ENCODE data around the gene PUM2. TPM values are rescaled to one million over a fixed set of nuclear protein-coding genes. Genes with fewer than 3 reads are reported as not detected.

Gene PUM2
- total and polyA plus RNA-seq, 2 of the 13 experiments (the other 11 are each of a cell fraction or from before 2014, with no cell fraction given), result 69.6 to 69.8 TPM

DNA sequence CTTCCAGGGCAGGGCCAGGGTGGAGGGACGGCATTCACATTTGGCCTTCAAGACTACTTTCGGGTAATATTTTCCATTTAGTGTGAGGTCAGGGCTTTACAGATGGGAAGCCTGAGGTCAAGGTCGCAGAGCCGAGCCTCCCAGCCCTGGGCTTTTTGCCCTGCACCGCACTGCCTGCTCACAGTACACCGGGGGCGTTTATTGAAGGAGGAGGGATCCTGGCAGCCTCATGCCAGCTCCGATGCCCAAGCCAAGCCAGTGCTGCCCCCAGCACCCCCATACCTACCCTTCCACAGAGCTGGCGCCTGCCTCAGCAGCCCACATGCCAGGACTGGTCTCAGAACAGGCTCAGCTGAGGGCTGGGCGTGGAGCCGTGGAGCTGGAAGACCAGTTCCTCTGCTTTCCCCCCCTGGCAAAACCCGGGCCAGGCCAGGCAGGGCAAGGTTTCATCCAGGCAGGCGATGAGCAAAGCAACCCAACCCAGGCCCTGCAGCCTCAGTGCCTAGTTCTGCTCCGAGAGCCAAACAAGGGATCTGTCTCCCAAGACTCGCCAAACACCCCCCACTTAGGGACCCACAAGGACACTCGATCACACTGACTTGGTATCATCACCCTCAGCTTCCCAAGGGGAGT is 137.7 kb downstream of the PUM2 start (continued):
- TF ChIP-seq, protein P1, sequence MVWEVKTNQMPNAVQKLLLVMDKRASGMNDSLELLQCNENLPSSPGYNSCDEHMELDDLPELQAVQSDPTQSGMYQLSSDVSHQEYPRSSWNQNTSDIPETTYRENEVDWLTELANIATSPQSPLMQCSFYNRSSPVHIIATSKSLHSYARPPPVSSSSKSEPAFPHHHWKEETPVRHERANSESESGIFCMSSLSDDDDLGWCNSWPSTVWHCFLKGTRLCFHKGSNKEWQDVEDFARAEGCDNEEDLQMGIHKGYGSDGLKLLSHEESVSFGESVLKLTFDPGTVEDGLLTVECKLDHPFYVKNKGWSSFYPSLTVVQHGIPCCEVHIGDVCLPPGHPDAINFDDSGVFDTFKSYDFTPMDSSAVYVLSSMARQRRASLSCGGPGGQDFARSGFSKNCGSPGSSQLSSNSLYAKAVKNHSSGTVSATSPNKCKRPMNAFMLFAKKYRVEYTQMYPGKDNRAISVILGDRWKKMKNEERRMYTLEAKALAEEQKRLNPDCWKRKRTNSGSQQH (CRISPR knock-in tag; IDR thresholded peaks at IDR 0.05; ENCODE audit: low read depth), result no peak
- TF ChIP-seq KMT2A (CRISPR knock-in tag; IDR thresholded peaks at IDR 0.05) (no peak), CENPX (CRISPR knock-in tag; IDR thresholded peaks at IDR 0.05) (no peak), RARA (CRISPR knock-in tag; IDR thresholded peaks at IDR 0.05) (peak; percentile 81), ETV5 (CRISPR knock-in tag; IDR thresholded peaks at IDR 0.05; ENCODE audit: borderline replicate concordance) (no peak), ZFP37 (CRISPR knock-in tag; IDR thresholded peaks at IDR 0.05; ENCODE audit: borderline replicate concordance) (no peak), ZNF788 (CRISPR knock-in tag; IDR thresholded peaks at IDR 0.05; ENCODE audit: borderline replicate concordance) (no peak; the same call in 1 of the 2 replicates), EHMT2 (IDR thresholded peaks at IDR 0.05; ENCODE audit: borderline replicate concordance, low read depth, low read length) (no peak), RXRB (CRISPR knock-in tag; IDR thresholded peaks at IDR 0.05; ENCODE audit: borderline replicate concordance) (peak; percentile 81)
- TF ChIP-seq, protein P2, sequence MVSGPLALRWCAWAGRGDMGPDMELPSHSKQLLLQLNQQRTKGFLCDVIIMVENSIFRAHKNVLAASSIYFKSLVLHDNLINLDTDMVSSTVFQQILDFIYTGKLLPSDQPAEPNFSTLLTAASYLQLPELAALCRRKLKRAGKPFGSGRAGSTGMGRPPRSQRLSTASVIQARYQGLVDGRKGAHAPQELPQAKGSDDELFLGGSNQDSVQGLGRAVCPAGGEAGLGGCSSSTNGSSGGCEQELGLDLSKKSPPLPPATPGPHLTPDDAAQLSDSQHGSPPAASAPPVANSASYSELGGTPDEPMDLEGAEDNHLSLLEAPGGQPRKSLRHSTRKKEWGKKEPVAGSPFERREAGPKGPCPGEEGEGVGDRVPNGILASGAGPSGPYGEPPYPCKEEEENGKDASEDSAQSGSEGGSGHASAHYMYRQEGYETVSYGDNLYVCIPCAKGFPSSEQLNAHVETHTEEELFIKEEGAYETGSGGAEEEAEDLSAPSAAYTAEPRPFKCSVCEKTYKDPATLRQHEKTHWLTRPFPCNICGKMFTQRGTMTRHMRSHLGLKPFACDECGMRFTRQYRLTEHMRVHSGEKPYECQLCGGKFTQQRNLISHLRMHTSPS (CRISPR knock-in tag; IDR thresholded peaks at IDR 0.05; ENCODE audit: low read depth), result peak; percentile 88
- TF ChIP-seq, protein P3, sequence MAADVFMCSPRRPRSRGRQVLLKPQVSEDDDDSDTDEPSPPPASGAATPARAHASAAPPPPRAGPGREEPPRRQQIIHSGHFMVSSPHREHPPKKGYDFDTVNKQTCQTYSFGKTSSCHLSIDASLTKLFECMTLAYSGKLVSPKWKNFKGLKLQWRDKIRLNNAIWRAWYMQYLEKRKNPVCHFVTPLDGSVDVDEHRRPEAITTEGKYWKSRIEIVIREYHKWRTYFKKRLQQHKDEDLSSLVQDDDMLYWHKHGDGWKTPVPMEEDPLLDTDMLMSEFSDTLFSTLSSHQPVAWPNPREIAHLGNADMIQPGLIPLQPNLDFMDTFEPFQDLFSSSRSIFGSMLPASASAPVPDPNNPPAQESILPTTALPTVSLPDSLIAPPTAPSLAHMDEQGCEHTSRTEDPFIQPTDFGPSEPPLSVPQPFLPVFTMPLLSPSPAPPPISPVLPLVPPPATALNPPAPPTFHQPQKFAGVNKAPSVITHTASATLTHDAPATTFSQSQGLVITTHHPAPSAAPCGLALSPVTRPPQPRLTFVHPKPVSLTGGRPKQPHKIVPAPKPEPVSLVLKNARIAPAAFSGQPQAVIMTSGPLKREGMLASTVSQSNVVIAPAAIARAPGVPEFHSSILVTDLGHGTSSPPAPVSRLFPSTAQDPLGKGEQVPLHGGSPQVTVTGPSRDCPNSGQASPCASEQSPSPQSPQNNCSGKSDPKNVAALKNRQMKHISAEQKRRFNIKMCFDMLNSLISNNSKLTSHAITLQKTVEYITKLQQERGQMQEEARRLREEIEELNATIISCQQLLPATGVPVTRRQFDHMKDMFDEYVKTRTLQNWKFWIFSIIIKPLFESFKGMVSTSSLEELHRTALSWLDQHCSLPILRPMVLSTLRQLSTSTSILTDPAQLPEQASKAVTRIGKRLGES (CRISPR knock-in tag; IDR thresholded peaks at IDR 0.05; ENCODE audit: borderline replicate concordance), result no peak
- TF ChIP-seq, protein P4, sequence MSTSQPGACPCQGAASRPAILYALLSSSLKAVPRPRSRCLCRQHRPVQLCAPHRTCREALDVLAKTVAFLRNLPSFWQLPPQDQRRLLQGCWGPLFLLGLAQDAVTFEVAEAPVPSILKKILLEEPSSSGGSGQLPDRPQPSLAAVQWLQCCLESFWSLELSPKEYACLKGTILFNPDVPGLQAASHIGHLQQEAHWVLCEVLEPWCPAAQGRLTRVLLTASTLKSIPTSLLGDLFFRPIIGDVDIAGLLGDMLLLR (CRISPR knock-in tag; IDR thresholded peaks at IDR 0.05), result peak; percentile 22; the same call in 1 of the 2 replicates
- TF ChIP-seq, protein P5, sequence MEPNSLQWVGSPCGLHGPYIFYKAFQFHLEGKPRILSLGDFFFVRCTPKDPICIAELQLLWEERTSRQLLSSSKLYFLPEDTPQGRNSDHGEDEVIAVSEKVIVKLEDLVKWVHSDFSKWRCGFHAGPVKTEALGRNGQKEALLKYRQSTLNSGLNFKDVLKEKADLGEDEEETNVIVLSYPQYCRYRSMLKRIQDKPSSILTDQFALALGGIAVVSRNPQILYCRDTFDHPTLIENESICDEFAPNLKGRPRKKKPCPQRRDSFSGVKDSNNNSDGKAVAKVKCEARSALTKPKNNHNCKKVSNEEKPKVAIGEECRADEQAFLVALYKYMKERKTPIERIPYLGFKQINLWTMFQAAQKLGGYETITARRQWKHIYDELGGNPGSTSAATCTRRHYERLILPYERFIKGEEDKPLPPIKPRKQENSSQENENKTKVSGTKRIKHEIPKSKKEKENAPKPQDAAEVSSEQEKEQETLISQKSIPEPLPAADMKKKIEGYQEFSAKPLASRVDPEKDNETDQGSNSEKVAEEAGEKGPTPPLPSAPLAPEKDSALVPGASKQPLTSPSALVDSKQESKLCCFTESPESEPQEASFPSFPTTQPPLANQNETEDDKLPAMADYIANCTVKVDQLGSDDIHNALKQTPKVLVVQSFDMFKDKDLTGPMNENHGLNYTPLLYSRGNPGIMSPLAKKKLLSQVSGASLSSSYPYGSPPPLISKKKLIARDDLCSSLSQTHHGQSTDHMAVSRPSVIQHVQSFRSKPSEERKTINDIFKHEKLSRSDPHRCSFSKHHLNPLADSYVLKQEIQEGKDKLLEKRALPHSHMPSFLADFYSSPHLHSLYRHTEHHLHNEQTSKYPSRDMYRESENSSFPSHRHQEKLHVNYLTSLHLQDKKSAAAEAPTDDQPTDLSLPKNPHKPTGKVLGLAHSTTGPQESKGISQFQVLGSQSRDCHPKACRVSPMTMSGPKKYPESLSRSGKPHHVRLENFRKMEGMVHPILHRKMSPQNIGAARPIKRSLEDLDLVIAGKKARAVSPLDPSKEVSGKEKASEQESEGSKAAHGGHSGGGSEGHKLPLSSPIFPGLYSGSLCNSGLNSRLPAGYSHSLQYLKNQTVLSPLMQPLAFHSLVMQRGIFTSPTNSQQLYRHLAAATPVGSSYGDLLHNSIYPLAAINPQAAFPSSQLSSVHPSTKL (CRISPR knock-in tag; IDR thresholded peaks at IDR 0.05), result peak; percentile 55
- TF ChIP-seq, protein P6, sequence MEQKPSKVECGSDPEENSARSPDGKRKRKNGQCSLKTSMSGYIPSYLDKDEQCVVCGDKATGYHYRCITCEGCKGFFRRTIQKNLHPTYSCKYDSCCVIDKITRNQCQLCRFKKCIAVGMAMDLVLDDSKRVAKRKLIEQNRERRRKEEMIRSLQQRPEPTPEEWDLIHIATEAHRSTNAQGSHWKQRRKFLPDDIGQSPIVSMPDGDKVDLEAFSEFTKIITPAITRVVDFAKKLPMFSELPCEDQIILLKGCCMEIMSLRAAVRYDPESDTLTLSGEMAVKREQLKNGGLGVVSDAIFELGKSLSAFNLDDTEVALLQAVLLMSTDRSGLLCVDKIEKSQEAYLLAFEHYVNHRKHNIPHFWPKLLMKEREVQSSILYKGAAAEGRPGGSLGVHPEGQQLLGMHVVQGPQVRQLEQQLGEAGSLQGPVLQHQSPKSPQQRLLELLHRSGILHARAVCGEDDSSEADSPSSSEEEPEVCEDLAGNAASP (CRISPR knock-in tag; IDR thresholded peaks at IDR 0.05; ENCODE audit: borderline replicate concordance), result peak; percentile 27; the same call in 1 of the 2 replicates
- TF ChIP-seq, protein P7, sequence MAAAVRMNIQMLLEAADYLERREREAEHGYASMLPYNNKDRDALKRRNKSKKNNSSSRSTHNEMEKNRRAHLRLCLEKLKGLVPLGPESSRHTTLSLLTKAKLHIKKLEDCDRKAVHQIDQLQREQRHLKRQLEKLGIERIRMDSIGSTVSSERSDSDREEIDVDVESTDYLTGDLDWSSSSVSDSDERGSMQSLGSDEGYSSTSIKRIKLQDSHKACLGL (CRISPR knock-in tag; IDR thresholded peaks at IDR 0.05), result no peak
